A549 (cell line): ENCODE results near the gene RPL39L. TPM values are rescaled to one million over a fixed set of nuclear protein-coding genes. Genes with fewer than 3 reads are reported as not detected.

Experiments
- ATAC-seq, 2 experiments: fragments of 200-7000 bp in 1 of 2; fragments of >200 bp in 1 of 2; cut with Nextera tagmentation in 1 of 2; cut with Tn5 transposase in 1 of 2; 3 replicates each; pipeline versions ENCODE4 v1.8.0 to v1.9.1; 2018 to 2020; ENCODE audit warnings: mild to moderate bottlenecking in 1 of 2, moderate library complexity in 1 of 2
- CTCF ChIA-PET: fragments of 300-600 bp; sonication (Branson Sonifier 250); formaldehyde crosslinking; extraction: SDS; loops from one replicate; lab custom pipeline; 2021; ENCODE audit warnings: antibody characterized with exemption, inconsistent platforms; lab: Yijun Ruan, JAX
- POLR2A ChIA-PET: fragments of 350-600 bp; formaldehyde crosslinking; extraction: SDS; loops from one replicate; lab custom pipeline; 2021; ENCODE audit warnings: antibody characterized with exemption, inconsistent platforms; lab: Yijun Ruan, JAX
- DNase-seq, 2 experiments: peaks; one replicate each; pipeline versions ENCODE4 v3.0.0 to v3.0.0-alpha.2; 2011 to 2016; ENCODE audit warnings: low read depth in 1 of 2, low spot score in 1 of 2
- FAIRE-seq: peaks from 2 replicates; lab custom pipeline; 2011; peaks lifted over from hg19 to GRCh38; lab: Jason Lieb, UNC
- H3K27ac ChIP-seq, 2 experiments: fragments of >200 bp; sonication (Bioruptor Twin); formaldehyde crosslinking; 3 replicates each; pipeline ENCODE4 v1.5.1; 2016 to 2017
- H3K4me1 ChIP-seq: fragments of >200 bp; sonication (Bioruptor Twin); formaldehyde crosslinking; 3 replicates; pipeline ENCODE4 v1.6.1; 2016
- H3K4me2 ChIP-seq: fragments of >200 bp; sonication (Bioruptor Twin); formaldehyde crosslinking; 3 replicates; pipeline ENCODE4 v1.6.1; 2016
- H3K4me3 ChIP-seq: fragments of >200 bp; sonication (Bioruptor Twin); formaldehyde crosslinking; 3 replicates; pipeline ENCODE4 v1.5.1; 2016
- H3K9me3 ChIP-seq: fragments of >200 bp; sonication (Bioruptor Twin); formaldehyde crosslinking; 3 replicates; pipeline ENCODE4 v1.6.1; 2016
- ATOH8 ChIP-seq: fragments of 250-450 bp; sonication (Bioruptor Pico); IDR thresholded peaks from 2 replicates; pipeline ENCODE4 v1.5.0; 2020; ENCODE audit warnings: low read depth, mild to moderate bottlenecking, moderate library complexity
- CEBPB ChIP-seq, 2 experiments: fragments of >200 bp in 1 of 2; sonication (Bioruptor Twin) in 1 of 2; formaldehyde crosslinking in 1 of 2; IDR thresholded peaks; 2 replicates each; pipeline ENCODE4 v1.6.1; 2012 to 2016
- EHF ChIP-seq: fragments of 250-450 bp; sonication (Bioruptor Pico); IDR thresholded peaks from 2 replicates; pipeline ENCODE4 v1.5.0; 2020; ENCODE audit warnings: mild to moderate bottlenecking
- ESRRA ChIP-seq: fragments of 150-350 bp; IDR thresholded peaks from 2 replicates; pipeline ENCODE4 v1.6.1; 2014; ENCODE audit warnings: mild to moderate bottlenecking, low read length, borderline replicate concordance
- FOSL2 ChIP-seq, 2 experiments: fragments of 450-650 bp in 1 of 2; fragments of >200 bp in 1 of 2; sonication (Bioruptor Twin) in 1 of 2; formaldehyde crosslinking; IDR thresholded peaks; 2 replicates each; pipeline versions ENCODE4 v1.5.0 to v1.6.1; 2016 to 2020; ENCODE audit warnings: mild to moderate bottlenecking in 1 of 2, moderate library complexity in 1 of 2
- HDAC2 ChIP-seq: fragments of 200-600 bp; sonication (generic); IDR thresholded peaks from 2 replicates; pipeline ENCODE4 v1.6.1; 2016
- HES2 ChIP-seq: fragments of >200 bp; sonication (Bioruptor Twin); formaldehyde crosslinking; IDR thresholded peaks from 2 replicates; pipeline ENCODE4 v1.6.1; 2016
- HOXB13 ChIP-seq: fragments of 250-450 bp; sonication (Bioruptor Pico); IDR thresholded peaks from 2 replicates; pipeline ENCODE4 v1.5.0; 2020; ENCODE audit warnings: low read depth, mild to moderate bottlenecking, moderate library complexity
- HOXB5 ChIP-seq: fragments of 250-450 bp; sonication (Bioruptor Pico); IDR thresholded peaks from 2 replicates; pipeline ENCODE4 v1.5.0; 2020; ENCODE audit warnings: mild to moderate bottlenecking, moderate library complexity
- KDM5A ChIP-seq: fragments of 200-600 bp; sonication (generic); IDR thresholded peaks from 2 replicates; pipeline ENCODE4 v1.6.1; 2016; ENCODE audit warnings: antibody characterized with exemption, mild to moderate bottlenecking
- MAX ChIP-seq: IDR thresholded peaks from 2 replicates; pipeline ENCODE4 v1.6.1; 2012
- MAZ ChIP-seq: fragments of 150-350 bp; IDR thresholded peaks from 2 replicates; pipeline ENCODE4 v1.6.1; 2014; ENCODE audit warnings: antibody characterized with exemption, low read depth, low read length, borderline replicate concordance
- PBX3 ChIP-seq: IDR thresholded peaks from 2 replicates; pipeline ENCODE4 v1.6.1; 2012
- POLR2AphosphoS2 ChIP-seq: conservative IDR thresholded peaks from 2 replicates; pipeline ENCODE4 v1.6.1; 2012; ENCODE audit warnings: low read length, improper control_type of control experiment, inconsistent platforms
- RAD21 ChIP-seq, 2 experiments: fragments of >200 bp in 1 of 2; sonication (Bioruptor Twin) in 1 of 2; formaldehyde crosslinking in 1 of 2; IDR thresholded peaks in 1 of 2; conservative IDR thresholded peaks in 1 of 2; 2 replicates in 1 of 2; 3 replicates in 1 of 2; pipeline ENCODE4 v1.6.1; 2012 to 2018; ENCODE audit warnings: inconsistent platforms in 1 of 2
- RARB ChIP-seq: fragments of 250-450 bp; sonication (Bioruptor Pico); IDR thresholded peaks from 2 replicates; pipeline ENCODE4 v1.8.0; 2021; ENCODE audit warnings: mild to moderate bottlenecking, moderate library complexity
- RNF2 ChIP-seq: fragments of 200-600 bp; sonication (generic); IDR thresholded peaks from 2 replicates; pipeline ENCODE4 v1.6.1; 2016; ENCODE audit warnings: low read depth, mild to moderate bottlenecking, antibody characterized with exemption, moderate library complexity, borderline replicate concordance
- SMC3 ChIP-seq: fragments of >200 bp; sonication (Bioruptor Twin); formaldehyde crosslinking; IDR thresholded peaks from 3 replicates; pipeline ENCODE4 v1.6.1; 2018; ENCODE audit warnings: inconsistent platforms
- SREBF2 ChIP-seq: fragments of 450-650 bp; IDR thresholded peaks from 2 replicates; pipeline ENCODE4 v1.6.1; 2014; ENCODE audit warnings: mild to moderate bottlenecking, moderate library complexity
- TP53 ChIP-seq: fragments of 250-450 bp; sonication (Bioruptor Pico); IDR thresholded peaks from 2 replicates; pipeline ENCODE4 v1.5.0; 2021; ENCODE audit warnings: mild to moderate bottlenecking, moderate library complexity
- ZNF302 ChIP-seq: fragments of 250-450 bp; sonication (Bioruptor Pico); IDR thresholded peaks from 2 replicates; pipeline ENCODE4 v1.9.0; 2021; ENCODE audit warnings: inconsistent platforms, mild to moderate bottlenecking, moderate library complexity
- ZSCAN20 ChIP-seq: fragments of 250-450 bp; sonication (Bioruptor Pico); IDR thresholded peaks from 2 replicates; pipeline ENCODE4 v1.8.0; 2022; ENCODE audit warnings: mild to moderate bottlenecking, moderate library complexity
- WGBS: methylation state at CpG from one replicate; pipeline ENCODE4 v1.1.6; 2017; ENCODE audit errors: missing lambda C conversion rate; 5-methylcytosine and 5-hydroxymethylcytosine counted together
- polyA plus RNA-seq, 4 experiments: library from polyadenylated mRNA; depleted of rRNA in 3 of 4; stranded (reverse); fragments of >200 nt; fragmentation: RNase III in 1 of 4; extraction: RNeasy Plus Mini Kit Qiagen cat#74134 plus additional on column Dnase treatment in 1 of 4; gene quantifications; 2 replicates in 3 of 4; 3 replicates in 1 of 4; pipeline ENCODE4 v1.2.3, GENCODE V29; 2011 to 2017

RPL39L gene
- polyA plus RNA-seq, 2 of the 4 experiments (the other 2 are of a cell fraction): 54.2 to 56.4 TPM

- TF ChIP-seq ATOH8: no peak
Observed at GRCh38 chr3:187110156-187110555, 29.1 kb downstream of the RPL39L start (continued).

GRCh38 chr3:187107989-187108388 is 31.3 kb downstream of the RPL39L start:
- DNase-seq (no peak), FAIRE-seq (no peak), ATAC-seq (no peak)
- H3K4me2 ChIP-seq: no peak overlapping the region
- H3K9me3 ChIP-seq: no peaks in the 10 kb centered on the region
- no peak for TF ChIP-seq HES2
- TF ChIP-seq ZNF302 (CRISPR knock-in tag): no peak
- TF ChIP-seq KDM5A: no peak
- TF ChIP-seq RNF2: no peak
- TF ChIP-seq ATOH8: no peak
- no peak for TF ChIP-seq HOXB13 (CRISPR knock-in tag)
- no peak for TF ChIP-seq RAD21 (conservative IDR thresholded peaks at IDR 0.05 in 1 of 2, IDR thresholded peaks at IDR 0.05 in 1 of 2)
- no peak for TF ChIP-seq MAZ
- TF ChIP-seq SMC3: no peak
- TF ChIP-seq RARB (CRISPR knock-in tag): no peak
- TF ChIP-seq ESRRA: no peak
- no peak for TF ChIP-seq SREBF2
- TF ChIP-seq FOSL2 (IDR thresholded peaks at IDR 0.05): no peak
- TF ChIP-seq FOSL2 (CRISPR knock-in tag; IDR thresholded peaks at IDR 0.05): no peak
- TF ChIP-seq EHF: no peak
- no peak for TF ChIP-seq MAX
- TF ChIP-seq HDAC2: no peak
- TF ChIP-seq ZSCAN20: no peak
- TF ChIP-seq POLR2AphosphoS2: no peak
- TF ChIP-seq HOXB5: no peak
- no peak for TF ChIP-seq TP53 (CRISPR knock-in tag)
- CTCF ChIA-PET: interaction anchor here (1.1 to 1.3 kb wide), 2 partner anchors 31 to 259 kb away, joined by 3 to 4 read pairs; partner anchors contain the start of gene RPL39L
- H3K4me1 ChIP-seq: no peaks in the 10 kb centered on the region
- no peak overlapping the region for H3K4me3 ChIP-seq
- 79% methylated on average over 3 of the region's 3 CpGs for WGBS
- POLR2A ChIA-PET: no interaction called here
- H3K27ac ChIP-seq: no peak overlapping the region

- POLR2A ChIA-PET: no interaction called here
- 90% methylated on average over 3 of the region's 3 CpGs for WGBS
Observed at GRCh38 chr3:187105700-187106099, 33.6 kb downstream of the RPL39L start.

More at GRCh38 chr3:187105700-187106099, 33.6 kb downstream of the RPL39L start:
- H3K4me3 ChIP-seq: no peak overlapping the region
- no peak overlapping the region for H3K27ac ChIP-seq
- TF ChIP-seq PBX3 (no peak), CEBPB (IDR thresholded peaks at IDR 0.05) (no peak), ATOH8 (no peak)
- no peaks in the 10 kb centered on the region for H3K9me3 ChIP-seq
- no peak for ATAC-seq
- DNase-seq: no peak
- H3K4me1 ChIP-seq: peaks cover 15% of the 10 kb centered on the region; the same call in 2 of the 3 replicates
- CTCF ChIA-PET: interaction anchor here (0.6 to 1.9 kb wide), 3 partner anchors 12 to 60 kb away, joined by 3 to 4 read pairs (median 4); no protein-coding TSS in a partner anchor
- H3K4me2 ChIP-seq: no peak overlapping the region
- FAIRE-seq: no peak
